ENCODE measurements around the gene ZNF414.

DNA sequence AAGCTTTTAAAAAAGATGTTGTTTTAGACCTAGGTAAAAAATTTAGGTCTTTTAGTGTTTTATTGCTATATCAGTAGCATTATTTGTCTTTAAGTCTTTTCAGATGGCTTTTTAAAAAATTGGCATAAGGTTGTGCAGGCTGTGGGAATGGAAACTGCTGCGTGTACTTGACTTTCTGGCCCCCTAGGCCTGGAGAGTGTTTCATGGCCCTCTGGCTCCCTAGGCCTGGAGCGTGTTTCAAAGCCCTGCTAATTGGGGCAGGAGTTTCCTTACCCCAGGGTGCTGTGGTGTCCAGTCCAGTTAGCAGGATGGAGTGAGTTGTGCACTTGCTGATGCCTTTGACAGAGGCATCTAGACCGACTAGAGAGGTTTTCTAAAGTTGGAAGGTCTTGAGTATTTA, 35.4 kb downstream of the ZNF414 start:
- TF ChIP-seq POLR2A (IDR thresholded peaks at IDR 0.05; ENCODE audit: low read depth, low read length) (no peak), RAD21 (IDR thresholded peaks at IDR 0.05; ENCODE audit: low read length) (no peak), MAFK (IDR thresholded peaks at IDR 0.05; ENCODE audit: low read depth, low read length) (no peak), CHD1 (IDR thresholded peaks at IDR 0.05; ENCODE audit: low read depth, low read length) (no peak), CEBPB (IDR thresholded peaks at IDR 0.05; ENCODE audit: low read depth, low read length) (no peak), USF2 (IDR thresholded peaks at IDR 0.05; ENCODE audit: low read depth, low read length) (no peak), SMC3 (IDR thresholded peaks at IDR 0.05; ENCODE audit: low read depth, low read length) (no peak)
- TF ChIP-seq, protein P1, sequence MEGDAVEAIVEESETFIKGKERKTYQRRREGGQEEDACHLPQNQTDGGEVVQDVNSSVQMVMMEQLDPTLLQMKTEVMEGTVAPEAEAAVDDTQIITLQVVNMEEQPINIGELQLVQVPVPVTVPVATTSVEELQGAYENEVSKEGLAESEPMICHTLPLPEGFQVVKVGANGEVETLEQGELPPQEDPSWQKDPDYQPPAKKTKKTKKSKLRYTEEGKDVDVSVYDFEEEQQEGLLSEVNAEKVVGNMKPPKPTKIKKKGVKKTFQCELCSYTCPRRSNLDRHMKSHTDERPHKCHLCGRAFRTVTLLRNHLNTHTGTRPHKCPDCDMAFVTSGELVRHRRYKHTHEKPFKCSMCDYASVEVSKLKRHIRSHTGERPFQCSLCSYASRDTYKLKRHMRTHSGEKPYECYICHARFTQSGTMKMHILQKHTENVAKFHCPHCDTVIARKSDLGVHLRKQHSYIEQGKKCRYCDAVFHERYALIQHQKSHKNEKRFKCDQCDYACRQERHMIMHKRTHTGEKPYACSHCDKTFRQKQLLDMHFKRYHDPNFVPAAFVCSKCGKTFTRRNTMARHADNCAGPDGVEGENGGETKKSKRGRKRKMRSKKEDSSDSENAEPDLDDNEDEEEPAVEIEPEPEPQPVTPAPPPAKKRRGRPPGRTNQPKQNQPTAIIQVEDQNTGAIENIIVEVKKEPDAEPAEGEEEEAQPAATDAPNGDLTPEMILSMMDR (conservative IDR thresholded peaks at IDR 0.05; ENCODE audit: low read depth, low read length), result no peak
- TF ChIP-seq, protein P2, sequence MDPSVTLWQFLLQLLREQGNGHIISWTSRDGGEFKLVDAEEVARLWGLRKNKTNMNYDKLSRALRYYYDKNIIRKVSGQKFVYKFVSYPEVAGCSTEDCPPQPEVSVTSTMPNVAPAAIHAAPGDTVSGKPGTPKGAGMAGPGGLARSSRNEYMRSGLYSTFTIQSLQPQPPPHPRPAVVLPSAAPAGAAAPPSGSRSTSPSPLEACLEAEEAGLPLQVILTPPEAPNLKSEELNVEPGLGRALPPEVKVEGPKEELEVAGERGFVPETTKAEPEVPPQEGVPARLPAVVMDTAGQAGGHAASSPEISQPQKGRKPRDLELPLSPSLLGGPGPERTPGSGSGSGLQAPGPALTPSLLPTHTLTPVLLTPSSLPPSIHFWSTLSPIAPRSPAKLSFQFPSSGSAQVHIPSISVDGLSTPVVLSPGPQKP (IDR thresholded peaks at IDR 0.05; ENCODE audit: borderline replicate concordance, low read depth, low read length), result no peak

All from IMR-90 (cell line).